Stomach (tissue), 9 donors: ENCODE data around the gene GOSR1. TPM values are rescaled to one million over a fixed set of nuclear protein-coding genes. Genes with fewer than 3 reads are reported as not detected.
"Not testable (repeated sequence)": the region's sequence is repeated elsewhere in the genome, so short reads cannot be mapped to it uniquely, and the experiment has no call there.

Experiments used
- DNase-seq, 2 donors: peaks; one replicate each; pipeline versions ENCODE4 v3.0.0 to v3.0.0-alpha.2; 2013 to 2019
- H3K27ac ChIP-seq, 5 donors: fragments of 200-600 bp in 4 of 5; sonication (generic) in 4 of 5; one replicate each; pipeline ENCODE4 v1.5.1; 2013 to 2019; ENCODE audit warnings: mild to moderate bottlenecking in 1 of 5, moderate library complexity in 1 of 5
- H3K27me3 ChIP-seq, 3 donors: fragments of 200-600 bp; sonication (generic); one replicate each; pipeline ENCODE4 v1.5.1; 2017 to 2019; ENCODE audit warnings: mixed run types in 1 of 3
- H3K36me3 ChIP-seq, 4 donors: fragments of 200-600 bp; sonication (generic); 1 replicate in 3 of 4; 2 replicates in 1 of 4; pipeline ENCODE4 v1.5.1; 2016 to 2019
- H3K4me1 ChIP-seq, 4 donors: fragments of 200-600 bp; sonication (generic); one replicate each; pipeline ENCODE4 v1.5.1; 2016 to 2019
- H3K4me3 ChIP-seq, 4 donors: fragments of 200-600 bp; sonication (generic) in 3 of 4; one replicate each; pipeline ENCODE4 v1.5.1; 2016 to 2019; ENCODE audit warnings: mild to moderate bottlenecking in 1 of 4
- H3K9me3 ChIP-seq, 4 donors: fragments of 200-600 bp; sonication (generic); one replicate each; pipeline ENCODE4 v1.5.1; 2016 to 2019
- EP300 ChIP-seq: sonication (generic); formaldehyde crosslinking; IDR thresholded peaks from one replicate; pipeline ENCODE4 v1.6.1; 2017; ENCODE audit warnings: antibody characterized with exemption
- POLR2A ChIP-seq, 4 donors: fragments of 450-650 bp; IDR thresholded peaks; one replicate each; pipeline ENCODE4 v1.6.1; 2016; ENCODE audit warnings: antibody characterized with exemption in 4 of 4, control low read depth in 2 of 4, mild to moderate bottlenecking in 1 of 4, moderate library complexity in 1 of 4
- POLR2AphosphoS5 ChIP-seq, 3 donors: sonication (generic); formaldehyde crosslinking; IDR thresholded peaks; one replicate each; pipeline ENCODE4 v1.6.1; 2016; ENCODE audit warnings: antibody characterized with exemption in 3 of 3
- WGBS, 5 donors: extraction: QIAGEN DNeasy Blood & Tissue Kit in 3 of 5; methylation state at CpG; one replicate each; pipeline versions ENCODE4 v1.1.5 to v1.1.7; 2013 to 2018; 5-methylcytosine and 5-hydroxymethylcytosine counted together
- intact Hi-C: fragments of 100-400 bp; cut with DNase I; formaldehyde crosslinking; loops from one replicate; pipeline ENCODE4 v1.15.1; 2023; ENCODE audit warnings: low total_unique reads
- polyA plus RNA-seq, 3 donors: library from polyadenylated mRNA; stranded (reverse); fragments of 200-250 nt; gene quantifications; one replicate each; pipeline ENCODE4 v1.2.3, GENCODE V29; 2013
- total RNA-seq, 5 donors: library from RNA; depleted of rRNA; stranded (reverse); fragments of >200 nt; gene quantifications; one replicate each; pipeline versions ENCODE4 v1.1.0 to v1.2.3, GENCODE V29; 2014 to 2016
- TF ChIP-seq, protein P1 (sequence below), 7 experiments: fragments of 450-650 bp in 4 of 7; fragments of 200-600 bp in 3 of 7; sonication (generic) in 3 of 7; IDR thresholded peaks; one replicate each; pipeline ENCODE4 v1.5.1; 2016 to 2019; ENCODE audit warnings: antibody characterized with exemption in 7 of 7, control low read depth in 2 of 7, mild to moderate bottlenecking in 1 of 7
- donor health status: healthy with polysubstance abuse.
- donor health status: Bipolar disorder and iron deficiency.
- donor health status: healthy.

The GOSR1 gene
- total and polyA plus RNA-seq, 8 donors = 7.0 to 45.5 (median 13.0) TPM

DNA sequence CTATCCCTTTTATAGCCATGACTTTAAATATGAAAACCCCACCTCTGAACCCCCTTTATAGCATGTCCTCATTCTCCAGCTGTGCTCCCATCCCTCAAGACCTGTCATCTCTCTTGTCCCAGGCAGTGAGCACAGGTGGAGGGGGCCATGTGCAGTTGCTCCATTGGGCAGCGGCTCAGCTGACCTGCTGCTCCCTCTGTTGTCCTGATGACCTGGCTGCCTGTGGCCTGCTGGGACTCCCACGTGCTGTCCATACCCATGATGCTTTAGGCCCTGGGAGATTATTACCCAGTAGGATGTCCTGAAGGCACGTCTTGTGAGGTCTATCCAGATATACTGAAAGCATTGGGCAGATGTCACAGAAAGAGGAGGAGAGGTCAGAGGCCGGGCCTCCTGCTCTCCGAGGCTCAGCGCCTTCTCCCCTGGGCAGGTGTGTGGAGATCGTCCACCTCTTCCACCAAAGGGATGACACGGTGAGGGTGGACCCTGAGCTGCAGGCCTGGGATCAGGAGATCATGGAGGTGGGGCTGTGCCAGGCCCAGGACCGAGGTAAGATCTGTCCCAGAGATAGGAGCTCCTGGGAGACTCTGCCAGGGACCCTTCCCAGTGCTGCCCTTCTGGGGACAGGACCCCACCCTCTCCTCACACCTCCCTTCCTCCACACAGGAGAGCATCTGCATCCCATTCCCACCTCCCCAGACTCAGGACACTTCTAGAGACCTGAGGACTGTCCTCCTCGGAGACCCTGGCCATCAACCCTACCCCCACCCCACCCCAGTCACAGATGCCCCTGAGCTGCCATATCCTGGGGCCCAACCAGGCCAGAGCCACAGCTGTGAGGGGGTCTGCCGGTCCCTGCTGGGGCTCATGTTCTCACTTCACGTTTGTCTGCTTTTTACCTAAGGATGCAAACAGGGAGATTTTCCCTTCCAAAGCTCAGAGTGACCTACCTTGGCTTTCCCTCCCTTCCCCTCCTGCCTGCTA, 58.0 kb downstream of the GOSR1 start:
- Histone ChIP-seq H3K36me3 (peaks cover 0 to 9% (median 9%) of the 10 kb centered on the region in 4 donors), H3K4me1 (no peaks in the 10 kb centered on the region), H3K9me3 (no peaks in the 10 kb centered on the region), H3K27me3 (no peaks in the 10 kb centered on the region), H3K27ac (no peak overlapping the region), H3K4me3 (no peak overlapping the region)
- intact Hi-C loops = no loop called here
- TF ChIP-seq EP300 (no peak), POLR2AphosphoS5 (IDR thresholded peaks at IDR 0.05) (no peak), POLR2A (IDR thresholded peaks at IDR 0.05) (no peak)
- TF ChIP-seq, protein P1, sequence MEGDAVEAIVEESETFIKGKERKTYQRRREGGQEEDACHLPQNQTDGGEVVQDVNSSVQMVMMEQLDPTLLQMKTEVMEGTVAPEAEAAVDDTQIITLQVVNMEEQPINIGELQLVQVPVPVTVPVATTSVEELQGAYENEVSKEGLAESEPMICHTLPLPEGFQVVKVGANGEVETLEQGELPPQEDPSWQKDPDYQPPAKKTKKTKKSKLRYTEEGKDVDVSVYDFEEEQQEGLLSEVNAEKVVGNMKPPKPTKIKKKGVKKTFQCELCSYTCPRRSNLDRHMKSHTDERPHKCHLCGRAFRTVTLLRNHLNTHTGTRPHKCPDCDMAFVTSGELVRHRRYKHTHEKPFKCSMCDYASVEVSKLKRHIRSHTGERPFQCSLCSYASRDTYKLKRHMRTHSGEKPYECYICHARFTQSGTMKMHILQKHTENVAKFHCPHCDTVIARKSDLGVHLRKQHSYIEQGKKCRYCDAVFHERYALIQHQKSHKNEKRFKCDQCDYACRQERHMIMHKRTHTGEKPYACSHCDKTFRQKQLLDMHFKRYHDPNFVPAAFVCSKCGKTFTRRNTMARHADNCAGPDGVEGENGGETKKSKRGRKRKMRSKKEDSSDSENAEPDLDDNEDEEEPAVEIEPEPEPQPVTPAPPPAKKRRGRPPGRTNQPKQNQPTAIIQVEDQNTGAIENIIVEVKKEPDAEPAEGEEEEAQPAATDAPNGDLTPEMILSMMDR (IDR thresholded peaks at IDR 0.05) = no peak
- DNase-seq = no peak
- 82 to 86% (median 85%) methylated on average over 12 of the region's 12 CpGs for WGBS, 5 donors

DNA sequence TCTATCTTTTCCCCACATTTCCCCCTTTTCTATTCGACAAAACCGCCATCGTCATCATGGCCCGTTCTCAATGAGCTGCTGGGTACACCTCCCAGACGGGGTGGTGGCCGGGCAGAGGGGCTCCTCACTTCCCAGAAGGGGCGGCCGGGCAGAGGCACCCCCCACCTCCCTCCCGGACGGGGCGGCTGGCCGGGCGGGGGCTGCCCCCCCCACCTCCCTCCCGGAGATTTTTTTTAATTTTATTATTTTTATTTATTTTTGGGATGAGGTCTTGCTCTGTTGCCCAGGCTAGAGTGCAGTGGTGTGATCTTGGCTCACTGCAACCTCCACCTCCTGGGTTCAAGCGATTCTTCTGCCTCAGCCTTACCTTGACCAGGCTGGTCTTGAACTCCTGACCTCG, 59.6 kb downstream of the GOSR1 start:
- 90 to 95% (median 93%) methylated on average over 12 to 16 of the region's 16 CpGs for WGBS, 5 donors
- intact Hi-C loops = not testable (repeated sequence)

DNA sequence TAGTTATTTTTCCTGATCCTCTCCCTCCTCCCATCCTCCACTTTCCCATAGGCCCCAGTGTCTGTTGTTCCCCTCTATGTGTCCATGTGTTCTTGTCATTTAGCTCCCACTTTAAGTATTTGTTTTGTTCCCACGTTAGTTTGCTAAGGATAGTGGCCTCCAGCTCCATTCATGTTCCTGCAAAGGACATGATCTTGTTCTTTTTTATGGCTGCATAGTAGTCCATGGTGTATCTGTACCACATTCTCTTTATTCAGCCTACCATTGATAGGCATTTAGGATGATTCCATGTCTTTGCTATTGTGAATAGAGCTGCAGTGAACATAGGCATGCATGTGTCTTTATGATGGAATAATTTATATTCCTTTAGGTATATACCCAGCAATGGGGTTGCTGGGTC, 60.5 kb downstream of the GOSR1 start:
- H3K27ac ChIP-seq, H3K27me3 ChIP-seq, intact Hi-C loops, H3K4me3 ChIP-seq, DNase-seq, H3K4me1 ChIP-seq, H3K9me3 ChIP-seq, H3K36me3 ChIP-seq: not testable (repeated sequence)
- WGBS, 5 donors = 57 to 79% (median 72%) methylated on average over 1 of the region's 1 CpG

More for the DNA sequence above, 59.6 kb downstream of the GOSR1 start:
- DNase-seq, H3K36me3 ChIP-seq, H3K27me3 ChIP-seq, H3K27ac ChIP-seq, H3K9me3 ChIP-seq, H3K4me1 ChIP-seq, H3K4me3 ChIP-seq: not testable (repeated sequence)

DNA sequence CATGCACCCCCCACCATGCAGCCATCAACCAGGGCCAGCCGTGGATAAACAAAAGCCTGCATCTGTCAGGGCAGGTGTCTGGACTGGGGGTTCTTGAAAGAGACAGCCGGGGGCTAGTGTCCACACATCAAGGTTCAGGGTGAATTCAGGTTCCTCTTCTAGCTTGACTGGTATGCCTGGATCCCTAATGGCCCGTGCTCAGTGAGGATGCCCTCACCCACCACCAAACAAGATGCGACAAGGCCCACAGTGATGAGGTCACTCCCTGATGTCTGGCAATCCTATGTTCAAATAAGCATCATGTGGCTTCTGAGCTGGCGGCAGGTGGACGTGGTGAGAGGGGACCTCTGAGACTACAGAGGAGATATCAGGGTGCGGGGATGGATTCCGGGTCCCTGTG, 64.6 kb downstream of the GOSR1 start:
- TF ChIP-seq POLR2AphosphoS5 (IDR thresholded peaks at IDR 0.05) = no peak
- no peak for TF ChIP-seq POLR2A (IDR thresholded peaks at IDR 0.05)
- TF ChIP-seq EP300 = no peak
- TF ChIP-seq, protein P1 (IDR thresholded peaks at IDR 0.05) = no peak

DNA sequence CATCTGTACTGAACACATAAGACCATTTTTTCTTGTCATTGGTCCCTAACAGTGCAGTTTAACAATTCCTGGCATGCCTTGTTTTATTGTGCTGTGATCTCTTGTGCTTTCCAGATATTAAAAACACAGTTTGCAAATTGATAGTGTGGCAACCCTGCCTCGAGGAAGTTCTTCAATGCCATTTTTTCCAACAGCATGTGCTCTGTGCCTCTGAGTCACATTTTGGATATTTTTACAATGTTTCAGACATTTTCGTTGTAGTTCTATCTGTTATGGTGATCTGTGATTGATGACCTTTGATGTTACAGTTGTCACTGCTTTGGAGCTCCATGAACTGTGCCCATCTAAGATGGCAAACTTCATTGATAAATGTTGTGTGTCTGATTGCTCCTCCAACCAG, 66.2 kb downstream of the GOSR1 start:
- H3K27me3 ChIP-seq = no peaks in the 10 kb centered on the region
- no peaks in the 10 kb centered on the region for H3K4me1 ChIP-seq
- no peak for TF ChIP-seq POLR2A (IDR thresholded peaks at IDR 0.05)
- TF ChIP-seq EP300 = no peak
- TF ChIP-seq, protein P1 (IDR thresholded peaks at IDR 0.05) = no peak
- no peak for TF ChIP-seq POLR2AphosphoS5 (IDR thresholded peaks at IDR 0.05)
- WGBS, 5 donors = 50 to 61% (median 53%) methylated on average over 2 of the region's 2 CpGs
- no peak for DNase-seq
- H3K27ac ChIP-seq = no peak overlapping the region
- intact Hi-C loops = no loop called here
- H3K36me3 ChIP-seq = peaks cover 0 to 5% (median 0%) of the 10 kb centered on the region in 4 donors
- no peaks in the 10 kb centered on the region for H3K9me3 ChIP-seq
- no peak overlapping the region for H3K4me3 ChIP-seq

More for the DNA sequence above, 64.6 kb downstream of the GOSR1 start:
- Histone ChIP-seq H3K4me1 (no peaks in the 10 kb centered on the region), H3K27me3 (no peaks in the 10 kb centered on the region), H3K9me3 (no peaks in the 10 kb centered on the region), H3K27ac (no peak overlapping the region), H3K4me3 (no peak overlapping the region), H3K36me3 (peaks cover 0 to 5% (median 0%) of the 10 kb centered on the region in 4 donors)
- 81 to 91% (median 85%) methylated on average over 8 of the region's 8 CpGs for WGBS, 5 donors
- no peak for DNase-seq
- intact Hi-C loops = no loop called here
